NCI-H510A (cell line): ENCODE measurements around the gene DOCK11.

ENCODE experiments used
- DNase-seq: peaks from one replicate; lab custom pipeline; 2025; lab: John Stamatoyannopoulos, UW

DOCK11 gene

DNA sequence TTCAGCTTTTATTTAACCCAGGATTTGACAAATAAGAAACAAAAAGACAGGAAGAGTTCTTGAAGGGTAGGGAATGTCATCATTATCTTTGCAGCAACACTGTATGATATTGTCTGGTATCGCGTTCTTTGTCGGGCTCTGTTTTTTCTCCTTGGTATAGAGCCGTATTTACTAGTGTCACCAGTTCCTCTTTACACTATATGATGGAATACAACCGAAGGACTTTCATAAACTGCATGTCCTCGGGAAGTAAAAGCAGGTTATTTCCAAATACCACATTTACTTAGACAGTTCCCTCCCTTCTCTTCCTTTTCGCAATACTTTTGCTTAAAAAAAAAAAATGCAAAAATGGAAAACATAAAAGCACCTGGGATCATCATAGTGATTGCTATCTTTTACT is 135.2 kb downstream of the DOCK11 start:
- no peak for DNase-seq

DNA sequence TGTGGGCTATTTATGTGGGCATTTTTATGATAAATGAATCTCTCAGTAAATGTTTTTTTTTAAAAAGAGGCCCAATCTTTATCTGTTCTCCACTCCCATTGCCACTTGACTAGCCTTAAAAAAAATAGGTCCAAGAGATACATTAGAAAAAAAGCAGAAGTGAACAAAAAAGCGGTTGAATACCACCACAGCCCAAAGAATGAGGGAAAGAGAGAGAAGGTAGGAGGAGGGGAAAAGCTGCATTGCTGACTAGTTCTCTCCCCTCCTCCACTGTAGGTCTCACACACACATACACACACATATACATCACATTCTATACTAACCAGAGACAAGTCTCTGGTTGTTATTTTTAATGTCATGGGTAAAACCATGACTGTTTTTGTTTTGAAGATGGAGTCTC is 136.0 kb downstream of the DOCK11 start:
- no peak for DNase-seq

DNA sequence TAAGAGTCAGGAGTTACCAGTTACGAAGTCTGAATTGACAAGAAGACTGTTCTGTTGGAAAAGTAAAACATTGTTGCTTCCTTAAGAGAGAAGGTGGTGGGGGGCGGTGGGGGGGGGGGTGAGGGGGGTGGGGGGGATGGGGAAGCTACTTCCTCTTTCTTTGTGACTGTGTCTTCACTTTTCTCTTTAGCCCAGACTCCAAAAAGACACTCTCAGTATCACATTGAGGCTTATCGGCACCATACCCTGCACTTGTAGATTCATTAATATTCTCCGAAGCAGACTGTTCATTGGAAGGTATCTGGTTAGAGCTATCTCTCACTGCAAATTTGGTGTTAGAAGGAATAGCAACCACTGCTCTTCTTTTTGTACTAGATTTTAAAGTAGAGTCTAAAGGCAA is 137.2 kb downstream of the DOCK11 start:
- DNase-seq, result no peak

DNA sequence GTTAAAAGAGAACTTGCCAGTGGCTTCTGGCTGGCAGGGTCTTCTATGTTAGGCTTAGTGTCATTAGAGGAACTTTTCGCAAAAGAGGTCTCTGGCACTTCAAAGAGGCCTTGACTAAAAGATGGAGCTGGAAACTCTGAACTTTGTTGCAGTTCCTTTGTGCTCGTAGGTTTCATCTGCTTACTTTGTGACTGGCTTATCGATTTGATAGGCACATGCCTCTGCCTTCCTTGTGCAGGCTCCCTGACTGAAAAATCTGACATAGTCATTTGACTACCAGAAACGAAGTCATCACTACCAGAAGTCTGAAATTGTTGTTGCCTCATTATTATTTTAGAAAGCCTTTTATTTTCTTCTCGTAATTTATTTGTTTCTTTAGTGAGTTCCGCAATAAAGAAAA is 137.9 kb downstream of the DOCK11 start:
- no peak for DNase-seq

DNA sequence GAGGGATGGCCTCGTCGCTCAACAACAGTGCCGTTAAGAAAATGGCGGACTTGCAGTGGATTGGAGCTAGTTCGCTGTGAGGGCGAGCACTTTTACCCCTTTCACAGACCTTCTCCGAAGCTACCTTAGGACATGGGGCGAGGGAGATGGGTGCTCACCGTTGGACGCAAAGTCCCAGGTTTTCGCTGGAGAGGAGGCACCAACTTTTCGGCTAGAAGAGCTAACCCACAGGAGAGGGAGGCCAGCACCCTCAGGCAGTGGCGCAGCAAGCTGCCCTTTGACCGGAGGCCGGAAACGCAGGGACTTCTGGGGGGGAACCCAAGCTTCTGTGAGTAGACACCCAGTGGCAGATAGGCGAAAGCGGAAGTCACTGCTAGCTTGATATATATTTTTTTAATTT is 138.7 kb downstream of the DOCK11 start:
- no peak for DNase-seq

DNA sequence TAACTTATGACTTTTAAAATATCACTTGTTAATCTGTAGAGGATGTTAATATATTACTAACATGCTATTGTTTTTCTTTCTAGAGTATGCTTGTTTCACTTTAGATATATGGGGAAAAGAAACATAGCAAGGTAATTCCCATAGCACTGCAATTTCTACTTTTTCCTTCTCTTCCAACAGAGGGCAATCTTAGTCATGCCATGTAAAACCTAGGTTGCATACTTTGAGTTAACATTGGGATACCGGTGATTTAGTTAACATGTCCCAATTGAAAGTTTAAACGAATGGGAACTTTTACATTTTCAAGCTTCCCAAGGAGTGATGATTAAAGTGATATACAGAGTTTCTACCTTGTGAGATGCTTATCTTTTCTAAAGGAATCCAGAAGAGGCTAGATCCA is 142.4 kb downstream of the DOCK11 start:
- DNase-seq, result no peak

DNA sequence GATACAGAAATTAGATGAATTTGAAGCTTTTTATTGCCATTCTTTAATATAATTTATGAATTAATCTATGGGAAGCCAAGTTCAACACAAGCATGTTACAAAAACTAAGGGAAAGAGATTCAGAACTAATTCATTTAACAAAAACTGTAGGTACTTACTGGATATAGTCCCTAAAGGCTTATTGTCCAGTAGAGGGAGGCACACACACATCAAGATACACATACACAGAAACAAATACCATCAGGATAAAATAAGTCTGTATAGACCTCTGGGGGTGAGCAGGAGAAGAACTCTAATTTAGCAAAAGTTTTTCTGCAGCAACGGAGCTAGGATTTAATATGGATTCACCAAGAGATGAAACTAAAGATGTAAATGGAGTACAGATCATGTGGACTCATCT is 148.8 kb downstream of the DOCK11 start:
- no peak for DNase-seq

DNA sequence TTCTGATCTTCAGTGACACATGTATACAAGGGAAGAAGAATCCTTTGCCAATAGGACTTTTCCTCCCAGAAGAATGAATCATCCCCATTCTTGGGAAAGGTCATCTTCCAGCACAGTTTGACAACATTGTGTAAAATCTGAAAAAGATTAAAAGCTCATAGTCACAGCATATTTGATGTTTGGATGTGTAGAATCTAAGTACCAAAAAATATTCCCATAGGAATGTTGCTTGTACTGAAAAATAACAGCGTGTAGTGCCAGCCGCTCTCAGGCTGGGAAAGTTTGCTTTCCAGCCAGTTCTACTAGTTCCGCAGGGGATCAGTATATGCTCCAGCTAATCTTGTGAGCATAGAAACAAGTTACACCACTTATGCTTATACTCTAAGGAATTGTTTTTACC is 157.1 kb downstream of the DOCK11 start:
- DNase-seq, result no peak

DNA sequence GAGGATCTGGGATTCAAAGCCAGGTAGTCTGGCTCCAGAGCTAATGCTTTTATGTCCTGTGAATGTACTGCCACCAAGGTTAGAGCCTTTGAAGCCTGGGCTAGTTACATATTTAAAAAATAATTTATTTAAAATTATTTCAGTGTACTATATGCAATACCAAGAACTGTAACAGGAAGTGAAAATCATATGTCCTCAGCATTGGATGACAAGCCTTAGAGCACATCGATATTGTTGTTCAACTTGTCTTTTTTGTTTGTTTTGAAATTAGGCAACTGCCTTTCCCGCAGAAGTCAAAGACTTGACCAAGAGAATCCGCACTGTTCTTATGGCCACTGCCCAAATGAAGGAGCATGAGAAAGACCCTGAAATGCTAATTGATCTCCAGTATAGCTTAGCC is 158.7 kb downstream of the DOCK11 start:
- no peak for DNase-seq

DNA sequence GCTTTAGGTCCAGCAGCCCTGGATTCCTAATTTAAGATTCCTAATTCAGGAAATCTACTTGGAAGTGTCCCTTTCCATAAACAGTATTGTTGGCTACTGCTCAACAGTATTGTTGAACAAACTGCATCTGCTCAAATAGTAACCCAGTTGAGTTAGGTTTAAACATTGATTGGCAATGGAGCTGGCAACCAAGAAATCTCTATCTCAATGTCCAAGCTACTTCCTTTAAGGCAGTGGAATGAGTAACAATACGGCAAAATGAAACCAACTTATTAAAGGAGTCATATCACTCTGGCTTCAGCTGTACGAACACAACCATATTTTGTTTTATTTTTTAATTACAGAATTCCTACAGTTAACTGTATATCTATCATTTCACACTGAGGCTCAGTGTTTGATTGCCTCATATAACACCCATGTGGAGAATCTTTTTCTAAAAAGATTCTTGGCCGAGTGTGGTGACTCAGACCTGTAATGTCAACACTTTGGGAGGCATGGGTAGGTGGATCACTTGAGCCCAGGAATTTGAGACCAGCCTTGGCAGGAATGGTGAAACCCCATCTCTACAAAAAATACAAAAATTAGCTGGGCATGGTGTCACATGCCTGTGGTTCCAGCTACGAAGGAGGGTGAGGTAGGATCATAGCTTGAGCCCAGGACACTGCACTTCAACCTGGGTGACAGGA is 160.1 kb downstream of the DOCK11 start:
- DNase-seq, result no peak

DNA sequence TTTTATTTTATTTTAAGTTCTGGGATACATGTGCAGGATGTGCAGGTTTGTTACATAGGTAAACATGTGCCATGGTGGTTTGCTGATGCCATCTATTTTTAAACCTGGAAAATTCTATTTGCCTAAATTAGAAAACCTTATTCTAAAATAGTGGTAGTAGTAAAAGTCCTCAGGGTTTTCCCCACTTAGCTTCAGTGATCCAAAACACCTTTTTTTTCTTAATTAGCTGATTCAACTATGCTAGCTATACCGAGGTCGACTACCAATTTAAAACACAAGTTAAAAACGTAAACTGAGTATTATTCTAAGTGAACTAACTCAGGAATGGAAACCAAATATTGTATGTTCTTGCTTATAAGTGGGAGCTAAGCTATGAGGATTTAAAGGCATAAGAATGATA is 161.8 kb downstream of the DOCK11 start:
- DNase-seq, result no peak

DNA sequence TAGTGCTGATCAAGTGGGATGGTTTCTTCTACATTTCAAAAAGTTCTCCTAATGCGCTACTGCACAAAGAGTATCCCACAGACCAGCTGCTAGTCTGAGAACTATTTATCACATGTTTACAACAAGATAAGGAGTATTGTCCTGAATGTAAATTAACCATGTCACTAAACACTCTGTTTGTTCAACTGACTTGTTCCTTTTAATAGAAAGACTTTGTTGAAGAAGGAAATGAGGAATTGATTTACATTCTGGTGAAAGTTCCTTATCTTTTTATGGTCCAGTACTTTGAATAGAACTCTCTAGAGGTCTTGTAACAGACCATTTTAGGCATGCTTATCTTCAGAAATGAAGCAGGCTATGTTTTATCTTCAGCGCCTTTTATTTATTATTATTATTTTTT is 164.5 kb downstream of the DOCK11 start:
- no peak for DNase-seq

DNA sequence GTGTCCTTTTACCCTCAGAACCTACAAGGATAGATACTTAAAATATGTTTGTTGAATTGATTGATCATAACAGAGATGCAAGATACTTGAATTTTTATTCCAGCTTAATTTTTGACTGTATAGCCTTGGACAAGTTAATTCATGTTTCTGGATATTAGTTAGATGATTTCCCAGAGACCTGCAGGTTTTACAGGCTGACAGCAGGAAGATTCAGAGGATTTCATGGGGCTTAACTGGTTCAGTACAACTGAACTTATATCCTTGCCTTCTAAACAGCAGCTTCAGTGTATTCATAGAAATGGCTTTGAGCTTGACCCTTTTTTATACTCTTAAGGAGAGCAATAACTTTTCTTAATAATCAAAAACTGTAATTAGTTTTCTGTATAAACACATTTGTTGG is 169.6 kb downstream of the DOCK11 start:
- no peak for DNase-seq

DNA sequence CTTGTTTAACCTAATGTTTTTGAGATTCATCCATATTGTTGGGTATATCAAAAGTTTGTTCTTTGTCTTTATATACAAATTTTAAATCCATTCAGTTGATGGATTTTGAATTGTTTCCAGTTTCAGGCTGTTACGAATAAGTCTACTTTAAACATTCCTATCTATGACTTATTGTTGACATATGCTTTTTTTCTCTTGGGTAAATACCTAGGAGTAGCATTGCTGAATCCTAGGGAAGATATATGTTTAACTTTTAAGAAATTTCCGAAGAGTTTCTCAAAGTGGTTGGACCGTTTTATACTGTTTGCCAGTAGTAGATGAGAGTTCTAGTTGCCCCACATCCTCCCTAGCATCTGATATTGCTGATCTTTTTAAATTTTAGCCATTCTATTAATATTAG is 170.9 kb downstream of the DOCK11 start:
- DNase-seq, result no peak

DNA sequence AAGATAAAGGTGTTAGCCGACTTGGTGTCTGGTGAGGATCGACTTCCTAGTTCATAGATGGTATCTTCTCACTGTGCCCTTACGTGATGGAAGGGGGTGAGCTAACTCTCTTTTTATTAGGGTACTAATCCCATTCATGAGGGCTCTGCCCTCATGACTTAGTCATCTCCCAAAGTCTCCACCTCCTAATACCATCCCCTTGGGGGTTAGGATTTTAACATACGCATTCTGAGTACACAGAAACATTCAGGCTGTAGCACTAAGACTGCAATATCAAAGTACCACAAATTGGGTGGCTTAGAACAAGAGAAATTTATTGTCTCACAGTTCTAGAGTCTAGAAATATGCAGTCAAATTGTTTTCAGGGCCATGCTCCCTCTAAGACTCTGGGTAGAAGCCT is 173.8 kb downstream of the DOCK11 start:
- no peak for DNase-seq

DNA sequence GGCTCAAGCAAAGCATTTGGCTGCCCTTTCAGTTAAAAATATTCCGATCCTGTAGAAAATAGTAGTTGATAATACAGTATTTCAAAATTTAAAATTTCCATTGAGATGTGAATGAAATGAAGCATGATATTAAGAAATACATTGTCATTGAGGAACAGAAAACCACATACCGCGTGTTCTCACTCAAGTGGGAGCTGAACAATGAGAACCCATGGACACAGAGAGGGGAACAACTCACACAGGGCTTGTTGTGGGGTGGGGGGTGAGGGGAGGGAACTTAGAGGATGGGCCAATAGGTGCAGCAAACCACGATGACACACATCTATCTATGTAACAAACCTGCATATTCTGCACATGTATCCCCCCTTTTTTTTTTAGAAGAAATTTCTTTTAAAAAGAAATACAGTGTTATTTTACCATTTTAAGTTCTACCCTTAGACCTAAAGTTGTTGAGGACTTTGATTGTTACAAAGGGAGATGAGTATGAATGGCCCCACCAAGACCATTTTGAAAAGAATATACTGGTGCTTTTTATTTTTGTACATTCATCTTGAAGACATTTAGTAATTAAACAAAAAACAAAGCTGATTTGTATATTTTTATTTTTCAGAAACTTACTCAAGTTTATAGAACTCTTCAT is 179.8 kb downstream of the DOCK11 start:
- DNase-seq, result no peak

DNA sequence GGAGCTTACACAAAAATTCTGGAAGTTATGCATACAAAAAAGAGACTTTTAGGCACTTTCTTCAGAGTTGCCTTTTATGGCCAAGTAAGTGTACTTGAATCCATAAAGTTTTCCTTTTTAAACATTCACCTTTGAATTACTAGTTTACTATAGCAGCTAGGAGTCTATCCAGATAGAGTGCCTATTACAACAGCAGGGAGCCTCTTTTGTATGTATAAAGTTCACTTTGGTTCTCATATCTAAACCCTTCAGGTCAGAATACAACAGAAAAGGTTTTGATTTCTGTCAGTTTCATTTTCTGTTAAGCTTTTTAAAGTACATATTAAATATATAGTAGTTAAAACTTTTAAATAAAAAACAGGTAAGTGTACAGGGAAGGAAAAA is 180.3 kb downstream of the DOCK11 start:
- no peak for DNase-seq

DNA sequence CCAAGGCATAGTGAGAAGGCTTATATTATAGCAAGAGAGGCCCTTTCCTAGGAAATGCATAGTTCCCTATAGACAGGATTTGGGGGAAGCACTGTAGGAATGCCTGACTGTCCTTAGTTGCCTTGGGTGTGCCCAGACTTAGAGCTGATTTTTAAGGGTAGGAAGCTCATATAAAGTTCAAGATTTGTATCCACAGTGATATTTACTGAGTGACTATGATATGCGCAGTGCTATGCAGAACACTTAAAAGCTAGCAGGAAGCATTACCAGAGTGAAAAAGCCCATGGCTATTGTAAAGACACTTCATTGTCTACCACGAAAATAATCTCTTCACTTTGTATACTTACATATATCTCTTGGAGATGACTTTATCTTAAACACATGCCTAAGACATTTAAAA is 181.7 kb downstream of the DOCK11 start:
- no peak for DNase-seq

DNA sequence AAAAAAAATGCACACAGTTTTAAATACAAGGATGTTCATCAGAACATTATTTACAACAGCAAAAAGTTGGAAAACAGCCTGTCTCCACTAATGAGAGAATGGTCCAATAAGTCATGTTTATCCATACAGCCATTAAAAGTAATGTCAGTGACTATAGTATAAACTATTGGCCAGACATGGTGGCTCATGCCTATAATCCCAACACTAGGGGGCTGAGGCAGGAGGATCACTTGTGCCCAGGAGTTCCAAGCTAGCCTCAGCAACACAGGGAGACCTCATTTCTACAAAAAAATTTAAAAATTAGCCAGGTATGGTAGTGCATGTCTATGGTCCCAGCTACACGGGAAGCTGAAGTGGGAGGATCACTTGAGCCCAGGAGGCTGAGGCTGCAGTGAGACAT is 183.7 kb downstream of the DOCK11 start:
- no peak for DNase-seq

DNA sequence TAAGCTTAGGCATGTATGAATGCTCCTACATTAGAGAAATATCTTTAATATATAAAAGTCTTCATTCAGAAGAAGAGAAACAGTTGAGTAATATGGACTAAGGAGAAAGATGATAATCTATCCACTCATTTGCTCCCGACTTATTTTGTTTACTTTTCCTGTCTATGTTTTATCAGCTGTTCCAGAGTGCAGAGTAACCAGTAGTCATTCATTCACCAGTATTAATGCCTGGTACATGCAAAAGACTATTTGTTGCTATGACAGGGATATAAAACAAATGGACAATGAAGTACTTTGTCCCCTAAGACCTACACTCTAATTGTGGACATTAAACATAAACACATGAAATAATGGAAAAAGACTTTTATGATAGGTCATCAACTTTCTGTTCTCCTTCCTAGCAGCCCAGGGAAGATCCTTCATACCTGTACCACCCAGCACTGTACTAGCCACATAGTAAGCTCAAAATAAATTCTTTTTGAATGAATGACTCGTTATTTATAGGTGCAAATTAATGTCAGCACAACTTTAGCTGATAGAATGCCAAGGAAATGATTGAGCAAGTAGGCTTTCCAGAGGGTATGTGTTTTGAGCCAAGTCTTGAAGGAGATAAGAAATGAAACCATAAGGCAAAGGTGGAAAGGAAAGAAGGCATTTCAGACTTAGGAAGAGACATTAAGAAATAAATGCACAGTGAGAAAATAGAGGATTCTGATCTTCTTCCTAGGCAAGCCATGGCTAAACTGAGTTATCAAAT is 186.8 kb downstream of the DOCK11 start:
- no peak for DNase-seq

DNA sequence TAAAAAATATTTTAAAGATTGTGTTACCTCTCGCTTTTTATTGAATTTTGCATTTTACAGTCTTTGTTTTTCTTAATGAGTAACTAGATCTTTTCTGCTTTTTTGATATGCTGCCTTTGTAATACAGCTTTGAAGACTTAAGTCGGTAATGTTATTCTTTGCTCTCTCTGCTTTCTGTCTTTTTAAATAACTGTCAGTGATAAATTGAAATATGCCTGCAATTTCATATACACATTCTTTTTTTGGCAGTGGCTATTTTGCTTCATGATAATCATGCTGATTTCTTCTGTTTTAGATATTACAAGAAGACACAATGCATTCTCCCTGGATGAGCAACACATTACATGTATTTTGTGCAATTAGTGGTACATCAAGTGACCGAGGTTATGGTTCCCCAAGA is 189.8 kb downstream of the DOCK11 start:
- no peak for DNase-seq

DNA sequence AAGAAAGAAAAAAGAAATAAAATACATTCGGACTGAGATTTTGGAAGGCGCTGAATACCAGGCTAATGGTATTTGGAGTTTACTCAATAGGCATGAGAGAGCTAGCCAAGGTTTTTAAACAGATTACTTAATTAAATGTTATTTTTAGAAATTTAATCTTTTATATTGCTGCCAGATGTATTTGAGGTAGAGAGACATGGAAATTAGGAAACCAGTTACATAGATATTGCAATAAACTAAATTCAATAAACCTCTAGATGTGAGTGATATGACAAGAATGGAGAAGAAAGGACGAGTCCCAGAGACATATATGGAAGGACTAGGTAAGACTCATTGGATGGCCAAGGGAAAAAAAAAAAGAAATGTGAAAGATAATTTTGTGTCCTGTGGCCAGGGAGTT is 193.3 kb downstream of the DOCK11 start:
- no peak for DNase-seq

DNA sequence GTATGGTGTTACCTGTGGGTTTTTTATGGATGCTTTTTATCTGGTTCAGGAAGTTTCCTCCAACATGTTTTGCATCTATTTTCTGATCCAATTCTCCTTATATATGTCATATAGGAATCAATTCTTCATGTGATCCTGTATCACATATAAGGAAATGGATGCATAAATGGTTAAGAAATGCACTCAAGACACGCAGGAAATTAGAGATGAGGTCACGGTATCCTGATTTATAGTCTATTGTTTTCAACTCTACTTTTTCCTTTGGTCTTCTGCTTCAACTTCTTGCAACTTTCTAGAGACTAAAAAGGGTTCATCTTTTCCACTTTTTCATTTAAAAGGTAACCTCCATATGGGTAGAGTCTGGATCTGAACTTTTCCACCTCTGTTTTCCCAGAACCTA is 198.2 kb downstream of the DOCK11 start:
- no peak for DNase-seq

DNA sequence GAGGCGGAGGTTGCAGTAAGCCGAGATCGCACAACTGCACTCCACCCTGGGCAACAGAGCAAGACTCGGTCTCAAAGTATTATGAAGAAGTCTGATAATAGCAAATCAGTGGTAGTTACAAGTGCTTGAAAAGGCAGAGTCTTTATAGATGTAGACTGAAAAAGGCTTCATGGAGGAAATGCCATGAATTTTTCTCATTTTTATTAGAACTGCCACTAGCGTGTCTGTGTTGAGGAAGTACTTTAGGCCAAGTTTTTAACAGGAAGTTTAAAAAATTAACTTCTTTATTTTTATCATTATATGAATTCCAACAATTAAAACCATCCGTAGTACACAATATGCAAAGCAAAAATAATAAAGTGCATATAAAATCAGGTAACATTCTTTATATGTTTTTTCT is 199.0 kb downstream of the DOCK11 start:
- no peak for DNase-seq
